Erythroblast (primary cell): ENCODE measurements around the gene ACER2.
"Not testable (repeated sequence)": the region's sequence is repeated elsewhere in the genome, so short reads cannot be mapped to it uniquely, and the experiment has no call there.

Experiments used
- DNase-seq, 2 experiments: peaks; one replicate each; lab custom pipeline; 2025; lab: John Stamatoyannopoulos, UW
- GATA1 ChIP-seq: IDR thresholded peaks from 2 replicates; pipeline ENCODE4 v1.6.1; 2011; ENCODE audit warnings: low read depth, mild to moderate bottlenecking, control low read depth, low read length, moderate library complexity
- POLR2A ChIP-seq: IDR thresholded peaks from 2 replicates; pipeline ENCODE4 v1.6.1; 2011; ENCODE audit warnings: mild to moderate bottlenecking, low read length

Gene ACER2

GRCh38 chr9:19386502-19387044 lies 22.2 kb upstream of the ACER2 start:
- no peak for TF ChIP-seq POLR2A
- TF ChIP-seq GATA1 = no peak
- no peak for DNase-seq

GRCh38 chr9:19387317-19387716 lies 21.5 kb upstream of the ACER2 start:
- no peak for DNase-seq
- TF ChIP-seq GATA1 (no peak), POLR2A (no peak)

- not testable (repeated sequence) for DNase-seq
Measured at GRCh38 chr9:19389539-19389938, 19.3 kb upstream of the ACER2 start.

- DNase-seq = no peak
- TF ChIP-seq POLR2A (no peak), GATA1 (no peak)
Measured at GRCh38 chr9:19397845-19398244, 11.0 kb upstream of the ACER2 start.

DNA sequence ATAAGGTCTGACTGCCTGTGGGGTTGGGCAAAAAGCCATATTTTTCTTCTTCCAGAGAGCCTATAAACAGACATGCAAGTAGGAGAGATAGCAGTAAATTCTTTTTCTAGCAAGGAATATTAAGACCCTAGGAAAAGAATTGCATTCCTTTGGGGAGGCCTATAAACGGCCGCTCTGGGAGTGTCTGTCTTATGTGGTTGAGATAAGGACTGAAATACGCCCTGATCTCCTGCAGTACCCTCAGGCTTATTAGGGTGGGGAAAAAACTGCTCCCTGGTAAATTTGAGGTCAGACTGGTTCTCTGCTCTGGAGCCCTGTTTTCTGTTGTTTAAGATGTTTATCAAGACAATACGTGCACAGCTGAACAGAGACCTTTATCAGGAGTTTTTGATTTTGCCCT lies 5.6 kb upstream of the ACER2 start:
- DNase-seq = peak; percentile 17 to 52

DNA sequence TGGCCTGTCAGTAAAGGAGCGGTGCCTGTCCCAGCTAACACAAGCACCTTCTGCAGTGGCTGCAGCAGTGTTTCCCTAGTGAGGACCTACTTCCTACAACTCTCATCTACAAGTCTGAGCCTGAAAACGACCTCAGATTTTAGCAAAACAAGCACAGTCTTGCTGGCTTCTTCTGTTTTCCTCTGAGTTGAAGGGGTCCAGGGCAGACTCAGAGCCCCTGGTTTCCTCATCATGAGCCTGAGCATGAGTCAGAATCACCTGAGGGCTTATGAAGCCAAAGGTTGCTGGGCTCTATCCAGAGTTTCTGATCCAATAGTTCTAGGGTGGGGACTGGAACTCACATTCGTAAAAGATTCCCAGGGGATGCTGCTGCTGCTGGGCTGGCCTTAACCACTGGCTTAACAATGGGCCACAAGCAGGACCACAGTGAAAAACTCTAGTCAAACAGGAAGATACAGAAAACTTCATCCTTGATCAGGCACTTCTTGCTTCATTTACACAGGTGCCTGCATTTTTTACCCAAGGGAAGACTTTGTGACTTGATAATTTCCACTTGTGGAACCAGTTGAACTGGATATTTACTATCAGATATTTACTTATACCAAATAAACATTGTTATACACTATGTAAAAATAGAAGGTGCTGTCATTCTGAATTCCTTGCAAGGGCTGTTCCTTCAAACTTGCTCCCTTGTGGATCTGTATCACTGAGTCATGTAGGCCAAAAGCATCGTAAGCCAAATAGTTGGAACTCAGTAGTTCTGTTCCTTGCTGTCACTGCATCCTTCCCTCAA lies 4.3 kb upstream of the ACER2 start:
- DNase-seq = no peak
- TF ChIP-seq GATA1 (no peak), POLR2A (no peak)

DNA sequence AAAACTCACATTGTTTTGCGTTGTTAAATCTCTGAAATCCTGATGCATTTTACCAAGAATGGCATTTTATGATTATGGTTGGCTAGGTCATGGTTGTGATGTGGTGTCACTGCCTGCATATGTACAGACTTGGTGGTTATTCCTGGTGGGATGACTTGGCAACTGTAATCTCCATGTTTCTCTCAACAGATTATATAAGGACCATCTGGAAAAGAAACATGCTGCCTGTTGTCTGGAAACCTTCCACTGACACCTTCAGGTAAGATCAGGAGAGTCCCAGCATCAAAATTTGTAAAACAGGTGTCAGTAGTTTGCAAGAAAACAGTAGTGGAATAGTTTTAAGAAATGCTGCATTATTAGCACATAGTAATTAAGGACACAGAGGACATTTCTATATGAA lies 3.0 kb upstream of the ACER2 start:
- no peak for DNase-seq
- TF ChIP-seq GATA1 (no peak), POLR2A (no peak)

DNA sequence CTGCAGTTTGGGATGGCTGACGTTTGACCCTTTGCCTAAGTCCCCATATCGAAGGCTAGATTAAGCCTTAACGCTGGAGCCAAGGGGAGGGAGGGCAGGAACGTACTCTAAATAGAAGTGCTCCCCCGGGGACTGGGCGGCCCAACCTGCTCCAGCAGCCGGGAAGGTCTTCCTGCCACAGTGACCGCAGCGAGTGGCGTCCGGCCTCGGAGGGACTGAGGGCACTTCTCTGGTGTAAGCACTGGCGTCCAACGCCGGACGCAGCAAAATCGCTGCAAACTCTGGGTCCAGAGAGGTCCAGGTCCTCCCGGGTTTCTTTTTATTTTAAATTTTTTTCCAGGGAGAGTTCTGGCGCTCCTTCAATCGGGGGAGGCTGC lies 505 bp upstream of the ACER2 start:
- peak in 1 of 2 experiments; percentile 44 for DNase-seq
- TF ChIP-seq POLR2A (no peak), GATA1 (no peak)

- TF ChIP-seq GATA1 = no peak
- TF ChIP-seq POLR2A = no peak
- peak; percentile 41 to 55 for DNase-seq
Measured at GRCh38 chr9:19409401-19410194, 789 bp downstream of the ACER2 start.

DNA sequence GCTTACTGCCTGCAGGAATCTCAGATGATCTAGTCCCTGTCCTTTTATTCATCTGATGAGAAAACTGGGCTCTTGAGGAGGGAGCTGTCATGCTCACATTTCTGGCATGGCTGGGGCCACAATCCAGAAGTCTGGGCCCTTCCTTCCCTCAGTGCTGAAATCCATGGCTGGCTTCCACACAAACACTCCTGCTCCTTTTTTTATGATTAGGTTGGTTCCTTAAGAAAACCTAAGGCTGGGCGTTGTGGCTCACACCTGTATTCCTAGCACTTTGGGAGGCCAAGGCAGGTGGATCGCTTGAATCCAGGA lies 1.3 kb downstream of the ACER2 start:
- TF ChIP-seq GATA1 (no peak), POLR2A (no peak)
- DNase-seq = no peak

GRCh38 chr9:19410594-19410993 lies 1.8 kb downstream of the ACER2 start:
- TF ChIP-seq GATA1 = no peak
- TF ChIP-seq POLR2A = no peak
- DNase-seq = no peak

- DNase-seq = no peak
- no peak for TF ChIP-seq POLR2A
- TF ChIP-seq GATA1 = no peak
Measured at GRCh38 chr9:19411316-19411715, 2.5 kb downstream of the ACER2 start.

DNA sequence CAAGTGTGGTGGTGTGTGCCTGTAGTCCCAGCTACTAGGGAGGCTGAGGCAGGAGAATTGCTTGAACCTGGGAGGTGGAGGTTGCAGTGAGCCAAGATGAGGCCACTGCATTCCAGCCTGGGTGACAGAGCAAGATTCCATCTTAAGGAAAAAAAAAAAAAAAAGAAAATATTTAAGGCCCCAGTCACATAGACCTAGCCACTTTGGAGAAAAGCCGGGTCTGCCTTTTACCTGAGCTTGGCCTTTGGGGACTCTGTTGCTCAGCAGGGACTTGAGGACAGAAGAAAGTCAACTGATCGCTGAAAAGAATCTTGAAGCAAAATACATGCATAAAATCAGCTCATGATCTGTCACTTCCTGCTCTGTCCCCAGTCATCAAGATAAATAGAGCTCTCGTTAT lies 4.6 kb downstream of the ACER2 start:
- DNase-seq = not testable (repeated sequence)

GRCh38 chr9:19416143-19416542 lies 7.3 kb downstream of the ACER2 start:
- TF ChIP-seq POLR2A = no peak
- no peak for TF ChIP-seq GATA1
- no peak for DNase-seq

DNA sequence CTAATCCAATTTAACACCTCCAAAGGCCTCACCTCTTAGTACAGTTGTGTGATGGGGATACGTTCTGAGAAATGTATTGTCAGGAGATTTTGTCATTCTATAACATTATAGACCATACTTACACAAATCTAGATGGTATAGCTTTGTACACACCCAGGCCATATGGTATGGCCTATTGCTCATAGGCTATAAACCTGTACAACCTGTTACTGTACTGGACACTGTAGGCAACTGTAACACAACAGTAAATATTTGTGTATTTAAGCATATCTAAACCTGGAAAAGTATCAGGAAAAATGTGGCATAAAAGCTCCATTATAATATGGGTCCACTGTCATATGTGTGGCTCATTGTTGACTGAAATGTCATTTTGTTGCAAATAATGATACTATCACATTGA lies 12.1 kb downstream of the ACER2 start:
- DNase-seq = no peak
- no peak for TF ChIP-seq POLR2A
- no peak for TF ChIP-seq GATA1

DNA sequence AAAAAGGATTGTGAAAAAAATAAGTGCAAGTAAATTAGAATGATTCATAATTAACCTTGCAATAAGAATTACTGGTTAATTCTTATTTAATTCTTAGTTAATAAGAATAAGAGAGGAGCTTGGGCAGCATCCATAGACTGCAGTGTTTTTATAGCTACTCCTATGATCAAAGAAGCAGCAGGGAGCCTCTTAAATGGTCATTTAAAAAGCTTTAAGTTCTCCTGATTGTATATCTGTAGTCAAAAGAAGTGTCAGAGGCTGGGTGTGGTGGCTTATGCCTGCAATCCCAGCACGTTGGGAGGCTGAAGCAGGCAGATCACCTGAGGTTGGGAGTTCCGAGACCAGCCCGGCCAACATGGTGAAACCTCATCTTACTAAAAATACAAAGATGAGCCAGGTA lies 14.4 kb downstream of the ACER2 start:
- TF ChIP-seq POLR2A (no peak), GATA1 (no peak)
- no peak for DNase-seq
